Neural progenitor cell (in vitro differentiated cells): ENCODE measurements around the gene SIT1.

Experiments
- EZH2 ChIP-seq: fragments of 200-600 bp; sonication (generic); IDR thresholded peaks from 2 replicates; pipeline ENCODE4 v1.6.1; 2017; ENCODE audit warnings: antibody characterized with exemption, mild to moderate bottlenecking, moderate library complexity
- TF ChIP-seq, protein P1 (sequence below): fragments of 200-600 bp; sonication (generic); IDR thresholded peaks from 2 replicates; pipeline ENCODE4 v1.5.1; 2017; ENCODE audit warnings: antibody characterized with exemption, mild to moderate bottlenecking

DNA sequence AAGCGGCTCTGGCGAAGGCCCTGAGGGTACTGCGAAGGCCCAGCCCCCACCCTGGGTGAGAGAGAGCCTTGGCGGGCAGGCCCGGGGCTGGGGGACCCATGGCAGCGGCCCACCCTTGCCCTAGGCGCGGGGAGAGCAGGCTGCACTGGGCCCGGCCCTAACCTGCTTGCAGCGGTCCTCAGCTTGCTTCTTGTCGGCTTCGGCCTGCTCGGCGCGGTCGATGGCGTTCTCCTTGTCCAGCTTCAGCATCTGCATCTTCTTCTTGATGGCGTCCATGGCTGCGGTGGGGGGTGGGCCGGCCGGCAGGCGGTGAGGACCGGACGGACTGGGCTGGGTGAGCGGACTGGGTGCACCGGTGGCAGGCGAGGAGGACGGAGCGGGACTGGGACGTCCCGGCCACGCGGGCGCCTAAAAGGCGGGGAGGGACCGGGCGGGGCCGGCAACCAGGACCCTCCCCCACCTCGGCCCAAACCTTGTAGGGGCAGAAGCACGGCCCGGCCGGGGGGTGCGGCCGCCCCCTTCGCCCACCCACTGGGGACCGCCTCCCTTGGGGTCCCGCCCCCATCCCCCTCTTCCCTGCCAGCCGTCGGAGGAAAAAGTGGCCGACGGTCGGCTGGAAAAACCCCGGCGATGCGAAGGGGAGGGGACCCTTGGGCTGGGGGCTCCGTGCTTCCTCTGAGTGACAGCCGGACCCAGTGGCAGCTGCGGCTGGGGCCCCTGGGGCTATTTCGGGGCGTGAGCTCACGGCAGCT, 39.0 kb upstream of the SIT1 start, which contains the start of gene TPM2:
- TF ChIP-seq, protein P1, sequence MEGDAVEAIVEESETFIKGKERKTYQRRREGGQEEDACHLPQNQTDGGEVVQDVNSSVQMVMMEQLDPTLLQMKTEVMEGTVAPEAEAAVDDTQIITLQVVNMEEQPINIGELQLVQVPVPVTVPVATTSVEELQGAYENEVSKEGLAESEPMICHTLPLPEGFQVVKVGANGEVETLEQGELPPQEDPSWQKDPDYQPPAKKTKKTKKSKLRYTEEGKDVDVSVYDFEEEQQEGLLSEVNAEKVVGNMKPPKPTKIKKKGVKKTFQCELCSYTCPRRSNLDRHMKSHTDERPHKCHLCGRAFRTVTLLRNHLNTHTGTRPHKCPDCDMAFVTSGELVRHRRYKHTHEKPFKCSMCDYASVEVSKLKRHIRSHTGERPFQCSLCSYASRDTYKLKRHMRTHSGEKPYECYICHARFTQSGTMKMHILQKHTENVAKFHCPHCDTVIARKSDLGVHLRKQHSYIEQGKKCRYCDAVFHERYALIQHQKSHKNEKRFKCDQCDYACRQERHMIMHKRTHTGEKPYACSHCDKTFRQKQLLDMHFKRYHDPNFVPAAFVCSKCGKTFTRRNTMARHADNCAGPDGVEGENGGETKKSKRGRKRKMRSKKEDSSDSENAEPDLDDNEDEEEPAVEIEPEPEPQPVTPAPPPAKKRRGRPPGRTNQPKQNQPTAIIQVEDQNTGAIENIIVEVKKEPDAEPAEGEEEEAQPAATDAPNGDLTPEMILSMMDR: no peak
- TF ChIP-seq EZH2: no peak
